Amygdala (tissue), 56 donors: ENCODE data around the gene DUSP5.

Experiments
- DNase-seq, 56 donors: peaks; one replicate each; lab custom pipeline; 2025; lab: John Stamatoyannopoulos, UW

The DUSP5 gene

GRCh38 chr10:110498982-110499795 lies 1.5 kb downstream of the DUSP5 start:
- peak in 10 of 56 donors; percentile 4 to 22 (median 12) for DNase-seq

DNA sequence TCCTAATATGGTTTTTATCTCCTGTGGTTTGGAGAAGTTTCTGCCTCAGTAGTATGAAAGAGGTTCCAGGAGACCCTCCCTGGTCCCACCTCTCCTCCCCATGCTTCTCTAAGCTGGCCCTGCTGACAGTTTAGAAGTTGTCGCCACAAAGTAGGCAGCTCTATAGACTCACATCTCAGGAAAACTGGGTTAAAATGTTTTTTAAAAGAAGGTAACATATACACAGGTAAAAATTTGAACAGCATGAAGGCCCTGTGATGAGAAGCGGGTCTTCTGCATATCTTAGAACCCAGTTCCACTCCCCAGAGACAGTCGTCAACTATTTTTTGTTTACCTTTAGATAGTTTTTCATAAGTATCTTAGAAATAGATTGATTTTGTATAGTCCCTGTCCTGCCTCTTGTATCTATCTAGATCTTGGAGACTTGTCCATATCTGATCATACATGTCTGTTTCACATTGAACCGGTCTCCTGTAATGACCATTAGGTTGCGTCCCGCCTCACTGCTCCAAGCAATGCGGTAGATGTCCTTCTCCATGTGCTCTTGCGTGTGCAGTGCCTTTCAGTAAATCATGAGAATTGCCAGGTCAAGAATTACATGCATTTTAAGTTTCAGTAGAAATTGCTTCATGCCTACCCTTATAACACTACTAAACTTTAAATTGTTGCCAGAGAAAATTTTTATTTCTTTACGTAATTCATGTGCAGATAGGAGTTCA lies 2.2 kb downstream of the DUSP5 start:
- DNase-seq: no peak

- no peak for DNase-seq
Observed at GRCh38 chr10:110500515-110500905, 2.8 kb downstream of the DUSP5 start.

DNA sequence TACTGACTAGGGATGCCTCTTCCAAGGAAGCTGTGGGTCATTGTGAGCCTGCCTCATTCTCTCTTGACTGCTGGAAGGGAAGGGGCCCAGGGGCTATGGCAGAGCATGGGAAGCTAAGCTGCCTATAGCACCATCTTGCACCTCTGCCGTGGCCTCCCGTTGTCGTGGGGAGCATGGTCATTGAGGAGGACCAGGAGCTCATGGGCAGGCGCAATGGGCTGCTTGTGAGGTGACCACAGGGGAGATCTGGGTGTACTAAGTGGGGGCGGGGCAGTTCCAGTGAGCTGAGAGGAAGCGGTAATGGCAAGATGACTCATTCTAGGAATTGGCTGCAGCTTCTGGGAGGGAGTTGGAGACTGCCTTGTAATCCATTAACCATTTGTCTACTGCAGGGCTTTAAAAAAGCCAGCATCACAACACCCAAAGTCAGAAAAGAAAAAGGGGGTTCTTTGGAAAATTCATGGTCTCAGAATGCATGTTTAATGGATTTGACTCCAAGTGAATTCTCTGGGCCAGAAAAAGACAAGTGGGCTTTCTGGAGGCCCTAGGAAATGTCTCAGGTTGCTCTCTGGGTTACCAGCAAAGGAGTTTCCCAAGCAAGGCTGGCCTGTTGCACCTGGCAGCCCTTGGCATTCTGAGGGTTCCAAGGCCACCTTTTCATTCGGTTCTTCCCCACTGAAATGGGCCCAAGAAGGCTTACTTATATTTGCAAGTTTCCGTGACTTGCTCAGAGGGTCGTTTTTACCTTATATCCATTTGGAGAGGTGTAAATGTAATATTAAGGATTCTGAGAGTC lies 3.6 kb downstream of the DUSP5 start:
- peak in 43 of 56 donors; percentile 6 to 79 (median 40) for DNase-seq

- DNase-seq: no peak
Observed at GRCh38 chr10:110502072-110502845, 4.6 kb downstream of the DUSP5 start.

- peak in 40 of 56 donors; percentile 11 to 71 (median 31) for DNase-seq
Observed at GRCh38 chr10:110502851-110503301, 5.2 kb downstream of the DUSP5 start.

GRCh38 chr10:110503528-110504110 lies 5.9 kb downstream of the DUSP5 start:
- DNase-seq: no peak

DNA sequence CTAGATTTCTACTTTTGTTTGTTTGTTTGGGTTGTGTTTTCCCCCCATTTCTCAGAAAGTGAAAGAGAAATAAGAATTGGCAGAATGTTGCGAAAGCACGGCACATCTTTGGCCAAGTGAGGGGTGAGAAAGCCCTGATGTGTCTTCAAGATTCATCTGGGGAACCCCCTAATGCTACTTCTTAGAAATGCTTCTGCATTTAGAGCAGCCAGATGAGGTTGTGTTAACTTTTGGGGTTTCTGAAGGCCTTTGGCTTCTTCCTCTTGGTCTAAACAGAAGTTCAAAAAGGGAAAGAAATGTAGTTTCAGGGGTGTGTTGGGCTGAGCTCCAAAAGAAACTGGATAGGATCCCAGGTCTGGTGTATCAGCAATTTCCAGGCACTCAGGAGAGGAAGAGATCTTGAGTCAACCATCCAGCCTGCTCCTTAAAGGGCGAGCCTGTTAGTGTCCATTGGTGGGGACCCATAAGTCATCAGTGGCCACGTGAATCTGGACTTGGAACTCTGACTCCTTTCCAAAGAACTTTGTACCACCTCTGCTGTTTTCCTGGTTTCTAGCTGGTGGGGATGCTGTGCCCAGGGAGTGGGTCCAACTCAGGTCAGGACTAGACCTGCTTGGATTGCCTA lies 6.5 kb downstream of the DUSP5 start:
- DNase-seq: peak in 9 of 56 donors; percentile 5 to 51 (median 20)

DNA sequence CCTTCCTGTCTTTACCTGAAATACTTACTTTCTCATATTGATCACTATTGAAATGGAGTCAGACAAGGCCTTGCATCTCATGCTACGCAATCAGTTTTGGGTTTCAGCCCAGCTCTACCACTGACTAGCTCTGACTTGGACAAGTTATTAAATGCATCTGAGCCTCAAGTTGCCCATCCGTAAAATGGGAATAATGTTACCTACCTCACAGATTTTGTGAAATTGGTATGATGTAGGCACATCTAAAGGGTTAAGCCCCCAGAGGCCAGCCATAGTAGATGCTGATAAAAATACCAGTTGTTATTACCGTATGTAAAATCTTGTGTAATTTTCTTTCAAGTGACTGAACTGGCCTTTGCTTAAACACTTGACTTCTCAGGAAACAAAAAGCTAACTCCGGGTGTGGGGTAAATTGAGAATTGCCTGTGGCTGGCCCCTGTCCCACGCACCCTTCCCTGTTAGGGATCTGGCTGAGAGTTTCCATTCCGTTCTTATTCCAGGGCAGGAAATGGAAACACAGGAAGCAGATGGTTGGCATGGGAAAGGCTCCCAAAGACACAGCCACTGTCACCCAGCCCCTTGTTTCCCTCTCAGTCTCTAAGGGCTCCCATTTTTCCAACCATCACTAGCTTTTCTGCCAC lies 7.5 kb downstream of the DUSP5 start:
- no peak for DNase-seq

DNA sequence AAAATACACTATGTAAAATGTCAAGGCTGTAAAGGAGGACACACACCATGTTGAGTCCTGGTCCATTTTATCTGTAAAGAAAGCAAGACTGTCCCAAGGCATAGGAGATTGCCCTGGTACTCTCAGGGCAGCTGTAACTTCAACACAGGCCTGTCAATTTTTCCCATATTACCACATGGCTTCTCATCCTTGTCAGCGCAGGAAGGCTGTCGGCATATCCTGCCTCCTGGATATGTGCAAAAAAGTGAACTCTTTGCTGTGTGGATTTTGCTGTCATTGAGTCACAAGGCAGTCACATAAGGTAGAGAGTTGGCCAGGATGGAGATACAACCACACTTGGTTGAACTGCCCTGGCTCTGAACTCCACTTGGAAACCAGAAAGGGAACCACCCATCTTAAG lies 8.7 kb downstream of the DUSP5 start:
- no peak for DNase-seq

DNA sequence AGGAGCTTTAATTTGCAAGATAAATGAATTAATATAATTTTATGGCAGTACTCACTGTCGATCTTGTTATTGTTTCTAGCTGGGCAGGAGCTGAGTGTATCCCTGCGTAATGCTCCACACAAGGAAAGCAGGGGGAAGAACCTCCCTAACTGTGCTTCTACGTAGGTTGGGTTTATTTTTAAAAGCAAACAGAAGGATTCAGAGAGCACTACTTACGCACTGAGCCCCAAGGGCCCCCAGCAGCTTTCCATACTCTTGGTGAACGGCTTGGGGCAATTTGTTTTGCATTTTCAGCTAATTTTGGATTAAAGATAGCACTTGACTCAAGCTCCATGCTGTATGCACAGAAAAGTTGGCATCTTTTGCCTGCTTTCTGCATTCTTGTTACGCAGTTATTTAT lies 9.6 kb downstream of the DUSP5 start:
- peak in 2 of 56 donors; percentile 17 to 20 for DNase-seq

DNA sequence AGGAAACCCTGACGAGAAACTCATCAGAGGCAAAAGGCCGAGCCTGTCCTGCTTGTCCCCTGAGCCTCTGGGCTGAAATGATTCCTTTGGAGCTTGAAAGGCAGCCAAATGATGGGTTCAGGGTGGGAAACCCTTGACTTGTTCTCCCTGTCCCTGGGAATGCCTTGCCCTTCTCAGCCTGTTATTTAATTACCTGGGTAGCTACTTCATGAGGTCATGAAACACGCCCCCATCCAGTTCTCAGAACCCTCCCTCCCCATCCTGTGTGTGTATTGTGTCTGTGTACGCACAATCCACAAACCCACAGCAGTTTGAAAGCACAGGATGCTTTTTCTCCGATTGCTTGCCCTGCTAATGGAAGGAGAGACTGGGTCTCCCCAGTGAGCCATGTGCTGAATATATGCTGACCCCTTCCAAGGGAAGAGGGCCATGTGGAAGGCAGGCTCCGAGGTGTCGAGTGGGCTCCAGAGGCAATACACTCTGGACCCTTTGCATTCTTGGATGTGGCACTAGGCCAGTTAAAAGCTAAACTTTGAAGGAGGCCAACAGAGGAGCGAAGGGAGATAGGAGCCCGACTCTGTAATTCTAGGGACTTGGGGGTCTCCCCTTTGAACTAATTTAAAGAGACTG lies 10.6 kb downstream of the DUSP5 start:
- DNase-seq: no peak

DNA sequence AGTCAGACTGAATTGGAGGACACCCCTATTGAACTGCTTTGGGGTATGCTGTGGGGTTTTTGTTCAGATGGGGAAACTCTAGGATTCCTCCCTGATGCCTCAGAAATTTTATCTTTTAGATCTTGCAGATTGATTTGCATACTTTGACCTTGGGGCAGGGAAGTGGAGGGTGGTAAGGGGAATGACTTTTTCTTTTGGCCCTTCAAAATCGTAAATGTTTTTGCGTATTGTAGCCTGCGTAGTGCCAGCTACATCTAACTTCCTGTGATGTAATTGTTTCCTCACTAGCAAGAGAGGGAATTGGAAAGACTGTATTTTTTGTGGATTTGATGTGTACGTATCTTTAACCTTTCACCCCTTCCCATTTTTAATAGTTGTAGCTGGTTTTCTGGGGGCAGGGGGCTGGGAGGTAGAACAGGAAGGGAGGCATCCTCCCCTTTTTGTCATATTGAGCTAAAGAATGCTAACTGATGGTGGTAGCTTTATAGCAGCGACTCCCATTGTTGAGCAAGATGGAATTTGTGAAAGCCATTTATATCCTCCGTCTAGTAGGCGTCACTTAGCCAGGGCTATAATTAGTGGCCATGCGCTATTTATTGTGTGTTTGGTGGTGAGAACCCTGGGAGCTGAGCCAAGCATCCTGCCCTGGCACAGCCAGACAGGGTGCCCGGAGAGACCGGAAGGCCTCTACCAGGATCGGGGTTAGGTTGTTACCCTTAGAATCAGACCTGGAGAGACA lies 11.3 kb downstream of the DUSP5 start:
- DNase-seq: peak in 2 of 56 donors; percentile 11 to 31

DNA sequence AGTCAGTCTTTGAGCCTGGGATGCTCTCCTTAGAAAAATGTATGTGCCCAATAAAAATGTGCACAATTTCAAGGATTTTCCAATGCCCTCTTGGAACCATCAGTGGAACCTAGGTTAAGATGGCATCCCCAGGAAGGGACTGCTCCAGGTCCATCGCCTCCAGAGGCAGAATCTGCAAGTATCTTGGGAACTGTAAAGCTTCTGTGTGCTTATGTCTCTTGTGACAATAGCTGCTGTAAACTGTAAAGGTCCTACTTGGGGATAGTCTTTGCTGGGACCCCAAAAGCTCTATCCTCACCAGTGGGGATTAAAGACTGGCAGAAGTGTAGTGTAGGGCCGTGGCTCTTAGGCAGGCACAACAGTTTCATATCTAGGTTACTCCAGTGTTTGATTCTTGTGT lies 11.9 kb downstream of the DUSP5 start:
- DNase-seq: no peak

GRCh38 chr10:110510086-110510485 lies 12.4 kb downstream of the DUSP5 start:
- DNase-seq: no peak

GRCh38 chr10:110510730-110511129 lies 13.0 kb downstream of the DUSP5 start:
- no peak for DNase-seq

GRCh38 chr10:110511734-110512449 lies 14.2 kb downstream of the DUSP5 start:
- DNase-seq: no peak
